GM21619 (cell line): ENCODE data around the gene BCAS1.

Source experiments
- ATAC-seq: cut with Tn5 transposase; IDR thresholded peaks from one replicate; pipeline ENCODE4 v1.9.1; 2021; ENCODE audit not compliant: unreplicated experiment

Gene BCAS1

GRCh38 chr20:54056762-54057639 is 13.4 kb downstream of the BCAS1 start:
- no peak for ATAC-seq

- no peak for ATAC-seq
Measured at GRCh38 chr20:54054516-54054915, 15.9 kb downstream of the BCAS1 start.

DNA sequence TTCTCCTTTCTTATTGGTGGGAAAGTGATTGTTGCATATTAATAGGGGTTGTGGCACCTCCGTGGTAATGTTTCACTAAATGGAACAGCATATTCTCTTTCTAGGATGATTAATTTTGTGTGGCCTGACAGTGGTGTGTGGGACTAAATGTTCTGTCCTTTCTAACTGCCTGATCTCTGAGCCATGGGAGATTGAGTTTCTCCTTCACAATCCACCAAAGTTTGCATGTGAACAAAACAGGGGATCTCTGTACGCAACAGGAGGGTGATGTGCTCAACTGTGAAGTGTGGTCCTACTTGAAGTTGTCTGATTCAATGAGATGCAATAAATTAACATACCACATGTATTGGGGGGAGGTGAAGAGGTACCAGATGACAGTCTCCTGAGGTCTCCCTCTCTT is 19.3 kb downstream of the BCAS1 start:
- ATAC-seq = no peak

- ATAC-seq = no peak
Measured at GRCh38 chr20:54048891-54049545, 21.4 kb downstream of the BCAS1 start.

GRCh38 chr20:54048481-54048880 is 21.9 kb downstream of the BCAS1 start:
- ATAC-seq = no peak

GRCh38 chr20:54047720-54048119 is 22.7 kb downstream of the BCAS1 start:
- ATAC-seq = no peak

GRCh38 chr20:54047048-54047447 is 23.3 kb downstream of the BCAS1 start:
- no peak for ATAC-seq

DNA sequence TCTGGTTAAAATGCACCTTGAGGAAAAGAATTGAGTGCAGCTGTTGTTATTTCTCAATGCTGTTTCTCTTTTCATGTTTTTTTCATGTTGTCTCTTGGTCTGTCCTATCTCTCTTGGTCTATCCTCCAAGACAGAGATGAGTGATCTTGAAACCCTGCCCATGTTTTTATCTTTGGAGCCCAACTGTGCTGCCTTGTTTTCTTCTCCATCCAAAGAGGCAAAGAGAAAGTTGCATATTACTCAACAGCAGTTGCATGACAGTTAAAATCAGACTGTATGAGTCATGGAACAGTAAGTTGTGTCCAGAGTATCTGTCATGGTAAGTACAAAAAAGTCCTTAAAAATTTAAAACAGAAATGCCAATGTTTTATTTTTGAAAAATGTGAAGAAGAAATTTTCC is 26.2 kb downstream of the BCAS1 start:
- peak; percentile 60 for ATAC-seq

DNA sequence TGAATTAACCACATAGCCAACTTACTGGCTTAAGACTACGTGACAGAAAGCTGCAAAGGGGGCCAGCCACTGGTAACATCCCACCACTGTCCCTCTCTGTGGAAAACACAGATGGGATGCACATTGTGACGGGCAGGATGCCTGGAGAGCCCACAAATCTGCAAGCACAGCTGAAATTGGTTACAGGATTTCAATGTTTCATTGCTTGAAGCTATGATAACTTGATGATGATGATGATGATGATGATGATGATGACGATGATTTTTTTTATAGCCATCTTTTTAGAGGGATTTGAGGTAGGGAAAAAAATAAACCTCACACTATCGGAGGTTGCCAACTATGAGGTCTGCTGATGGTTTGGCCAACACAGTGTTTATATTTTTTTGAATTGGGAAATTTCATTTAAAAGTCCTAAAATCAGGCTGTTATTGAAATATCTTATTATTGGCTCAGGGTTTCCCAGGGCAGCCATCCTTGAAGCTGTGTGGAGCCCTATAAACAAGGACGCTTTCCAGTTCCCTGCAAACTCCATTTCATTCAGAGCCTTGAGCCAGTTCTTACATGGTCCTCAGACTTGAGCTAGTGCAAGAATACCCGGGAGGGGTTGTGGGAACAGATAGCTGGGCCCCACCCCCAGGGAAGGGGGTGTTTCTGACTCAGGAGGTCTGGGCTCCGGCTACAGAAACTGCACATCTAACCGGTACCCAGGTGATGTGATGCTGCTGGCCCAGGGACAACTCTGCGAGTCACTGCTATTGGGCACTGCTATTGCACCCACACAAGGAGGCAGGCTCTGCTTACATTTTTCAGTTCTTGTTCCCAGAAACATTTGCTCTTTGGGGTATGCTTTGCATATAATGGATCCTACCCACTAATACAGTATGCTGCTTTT is 27.1 kb downstream of the BCAS1 start:
- no peak for ATAC-seq

DNA sequence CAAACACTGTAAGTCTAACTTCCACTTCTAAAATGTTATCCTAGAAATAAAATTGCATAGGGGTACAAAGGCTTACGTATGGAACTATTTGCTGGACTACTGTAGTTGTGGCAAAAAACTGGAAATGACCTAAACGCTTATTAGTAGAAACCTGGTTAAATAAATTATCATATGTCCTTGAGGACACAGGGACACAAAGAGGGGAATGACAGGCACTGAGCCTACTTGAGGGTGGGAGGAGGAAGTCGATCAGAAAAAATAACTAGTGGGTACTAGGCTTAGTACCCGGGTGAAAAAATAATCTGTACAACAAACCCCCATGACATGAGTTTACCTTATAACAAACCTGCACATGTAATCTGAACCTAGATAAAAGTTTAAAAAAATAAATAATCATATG is 28.4 kb downstream of the BCAS1 start:
- no peak for ATAC-seq

GRCh38 chr20:54041336-54041735 is 29.1 kb downstream of the BCAS1 start:
- ATAC-seq = no peak

GRCh38 chr20:54040531-54040930 is 29.9 kb downstream of the BCAS1 start:
- no peak for ATAC-seq

- no peak for ATAC-seq
Measured at GRCh38 chr20:54038961-54039360, 31.4 kb downstream of the BCAS1 start.

DNA sequence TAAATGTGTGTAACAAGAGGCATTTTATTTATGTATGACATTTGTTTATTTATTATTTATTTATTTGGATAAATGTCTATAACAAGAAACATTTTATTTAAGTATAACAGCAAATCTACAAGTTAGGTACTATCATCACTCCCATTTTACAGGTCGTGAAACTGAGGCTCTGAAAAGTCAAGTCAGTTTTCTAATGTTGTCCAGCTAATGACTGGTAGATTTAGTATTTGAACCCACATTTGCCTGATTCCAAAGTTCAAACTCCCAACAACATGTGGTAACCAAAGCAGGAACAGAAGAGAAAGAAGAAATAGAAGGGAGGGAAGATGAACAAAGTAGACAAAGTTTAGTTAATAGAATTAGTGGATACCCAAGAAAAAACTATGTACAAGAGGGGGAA is 32.9 kb downstream of the BCAS1 start:
- ATAC-seq = no peak

- ATAC-seq = no peak
Measured at GRCh38 chr20:54029643-54030042, 40.8 kb downstream of the BCAS1 start.

DNA sequence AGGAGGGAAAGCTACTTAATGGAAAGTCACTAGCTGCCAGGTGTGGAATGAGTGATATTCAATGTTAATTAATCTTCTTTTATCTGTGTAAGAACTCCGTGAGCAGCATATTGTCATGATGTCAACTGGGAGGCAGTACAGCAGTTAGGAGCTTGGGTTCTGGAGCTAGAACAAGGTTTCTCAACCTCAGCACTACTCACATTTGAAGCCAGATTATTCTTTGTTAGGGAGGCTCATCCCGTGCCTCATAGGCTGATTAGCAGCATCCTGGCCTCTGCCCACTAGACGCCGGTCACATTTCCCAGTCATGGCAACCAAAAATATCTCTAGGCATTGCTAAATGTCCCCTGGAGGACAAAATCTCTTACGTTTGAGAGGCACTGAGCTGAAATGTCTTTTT is 41.2 kb downstream of the BCAS1 start:
- no peak for ATAC-seq

DNA sequence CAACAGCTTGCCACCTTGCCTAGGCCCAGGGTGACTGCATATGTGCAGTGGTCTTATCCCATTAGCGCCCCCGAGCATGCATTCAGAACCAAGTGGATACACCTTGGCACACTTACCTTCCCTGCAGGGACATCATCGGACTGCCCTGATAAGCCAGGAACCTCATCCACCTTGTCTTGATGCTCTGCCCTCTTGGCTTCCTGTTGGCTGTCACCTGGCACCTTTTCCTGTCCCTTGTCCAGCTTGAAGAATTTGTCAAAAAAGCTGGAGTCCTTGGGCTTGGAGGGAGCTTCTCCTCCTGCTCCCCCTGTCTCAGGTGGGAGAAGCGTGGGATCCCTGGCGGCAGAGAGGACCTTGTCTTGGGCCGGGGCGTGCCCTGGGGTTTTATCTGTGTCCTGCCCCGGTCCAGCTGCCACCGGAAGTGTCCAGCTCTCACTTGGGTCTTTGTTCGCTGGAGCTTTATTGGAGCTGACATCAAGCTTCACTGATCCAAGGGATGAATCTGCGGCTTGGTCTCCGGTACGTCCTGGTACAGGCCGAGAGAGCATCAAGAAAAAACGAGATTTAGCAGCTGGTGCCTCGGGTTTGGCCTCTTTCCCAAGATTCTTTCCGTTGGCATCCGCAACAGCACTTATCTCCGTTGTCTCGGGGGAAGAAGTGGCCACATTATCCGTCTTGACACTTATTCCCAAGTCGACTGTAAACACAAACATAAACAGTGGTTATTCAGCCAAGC is 42.0 kb downstream of the BCAS1 start:
- ATAC-seq = no peak

- ATAC-seq = no peak
Measured at GRCh38 chr20:54027704-54028103, 42.7 kb downstream of the BCAS1 start.

- ATAC-seq = no peak
Measured at GRCh38 chr20:54026295-54027064, 43.9 kb downstream of the BCAS1 start.

DNA sequence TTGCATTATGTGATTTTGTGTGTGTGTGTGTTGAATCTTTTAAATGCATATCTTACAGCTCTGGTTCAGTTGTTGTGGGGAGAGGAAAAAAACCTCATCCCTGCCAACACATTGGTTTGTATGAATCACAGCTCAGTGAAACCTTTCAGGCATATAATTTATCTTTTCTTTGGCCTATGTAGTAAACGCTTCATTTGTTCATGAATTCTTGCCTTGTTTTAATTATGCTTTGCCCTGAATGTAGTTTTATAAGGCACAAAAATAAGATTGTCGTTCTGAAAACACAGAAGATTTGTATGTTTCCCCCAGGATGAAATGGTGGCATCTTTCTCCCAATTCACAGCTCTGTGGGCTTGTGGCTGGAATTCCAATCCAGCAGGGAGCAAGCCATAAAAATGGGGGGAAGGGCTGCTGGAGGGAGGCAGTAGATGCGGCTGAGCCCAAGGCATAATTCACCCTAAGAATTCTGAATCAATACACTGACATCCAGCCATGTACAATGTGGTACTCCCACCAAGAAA is 45.1 kb downstream of the BCAS1 start:
- no peak for ATAC-seq
